Esophagus muscularis mucosa (tissue), 4 donors: ENCODE results near the gene UGT1A5. TPM values are rescaled to one million over a fixed set of nuclear protein-coding genes. Genes with fewer than 3 reads are reported as not detected.
A peak's percentile ranks its signal among the peaks of the same experiment; 100 is the strongest.

Source experiments
- DNase-seq: peaks from one replicate; pipeline ENCODE4 v3.0.0-alpha.2; 2017; ENCODE audit errors: extremely low spot score
- H3K27ac ChIP-seq, 4 donors: fragments of 200-600 bp; sonication (generic); replicated peaks in 1 of 4; 1 replicate in 3 of 4; 2 replicates in 1 of 4; pipeline ENCODE4 v1.5.1; 2016 to 2019; ENCODE audit warnings: mild to moderate bottlenecking in 1 of 4
- H3K27me3 ChIP-seq, 4 donors: fragments of 200-600 bp; sonication (generic); one replicate each; pipeline versions ENCODE4 v1.5.1 to v1.6.0; 2016 to 2019
- H3K36me3 ChIP-seq, 4 donors: fragments of 200-600 bp; sonication (generic); one replicate each; pipeline ENCODE4 v1.5.1; 2016 to 2019
- H3K4me1 ChIP-seq, 4 donors: fragments of 200-600 bp; sonication (generic); one replicate each; pipeline ENCODE4 v1.5.1; 2016 to 2019
- H3K4me3 ChIP-seq, 4 donors: fragments of 200-600 bp; sonication (generic); 1 replicate in 2 of 4; 2 replicates in 2 of 4; pipeline ENCODE4 v1.5.1; 2016 to 2019; ENCODE audit warnings: mild to moderate bottlenecking in 4 of 4, moderate library complexity in 1 of 4
- H3K9me3 ChIP-seq, 4 donors: fragments of 200-600 bp; sonication (generic); 1 replicate in 3 of 4; 2 replicates in 1 of 4; pipeline ENCODE4 v1.5.1; 2016 to 2019
- CTCF ChIP-seq, 3 experiments: fragments of 200-600 bp in 2 of 3; fragments of 450-650 bp in 1 of 3; sonication (generic) in 2 of 3; IDR thresholded peaks; one replicate each; pipeline ENCODE4 v1.5.1; 2017 to 2019; ENCODE audit warnings: antibody characterized with exemption in 3 of 3, mild to moderate bottlenecking in 2 of 3, moderate library complexity in 1 of 3
- EP300 ChIP-seq: sonication (generic); formaldehyde crosslinking; IDR thresholded peaks from one replicate; pipeline ENCODE4 v1.6.1; 2017; ENCODE audit warnings: antibody characterized with exemption
- POLR2A ChIP-seq: fragments of 450-650 bp; IDR thresholded peaks from one replicate; pipeline ENCODE4 v1.6.1; 2017; ENCODE audit warnings: antibody characterized with exemption, moderate library complexity, mild to moderate bottlenecking, low read depth
- POLR2AphosphoS5 ChIP-seq, 2 donors: sonication (generic); formaldehyde crosslinking; IDR thresholded peaks; one replicate each; pipeline ENCODE4 v1.6.1; 2017; ENCODE audit warnings: antibody characterized with exemption in 2 of 2
- WGBS: methylation state at CpG from one replicate; pipeline ENCODE4 v1.1.5; 2018; 5-methylcytosine and 5-hydroxymethylcytosine counted together
- intact Hi-C: fragments of 100-400 bp; cut with DNase I; formaldehyde crosslinking; loops from one replicate; pipeline ENCODE4 v1.15.1; 2023
- total RNA-seq, 4 donors: library from RNA; depleted of rRNA; stranded (reverse); fragments of >200 nt; gene quantifications; one replicate each; pipeline versions ENCODE4 v1.1.0 to v1.2.1, GENCODE V29; 2016

UGT1A5 gene
- total RNA-seq, 4 donors from 2014 or later = not detected

GRCh38 chr2:233791151-233791882 is 78.6 kb downstream of the UGT1A5 start:
- Histone ChIP-seq H3K27ac (no peak overlapping the region), H3K4me1 (no peaks in the 10 kb centered on the region), H3K36me3 (no peaks in the 10 kb centered on the region), H3K27me3 (no peaks in the 10 kb centered on the region), H3K9me3 (no peaks in the 10 kb centered on the region), H3K4me3 (no peak overlapping the region)
- no peak for TF ChIP-seq EP300
- TF ChIP-seq POLR2AphosphoS5 (IDR thresholded peaks at IDR 0.05) = no peak
- TF ChIP-seq CTCF (IDR thresholded peaks at IDR 0.05) = no peak
- no peak for TF ChIP-seq POLR2A
- peak; percentile 89 for DNase-seq
- intact Hi-C loops = no loop called here
- 89% methylated on average over 18 of the region's 18 CpGs for WGBS

GRCh38 chr2:233791883-233792329 is 79.2 kb downstream of the UGT1A5 start:
- Histone ChIP-seq H3K9me3 (no peaks in the 10 kb centered on the region), H3K36me3 (no peaks in the 10 kb centered on the region), H3K27ac (no peak overlapping the region), H3K4me1 (no peaks in the 10 kb centered on the region), H3K27me3 (no peaks in the 10 kb centered on the region), H3K4me3 (no peak overlapping the region)
- no peak for TF ChIP-seq POLR2AphosphoS5 (IDR thresholded peaks at IDR 0.05)
- TF ChIP-seq EP300 = no peak
- no peak for TF ChIP-seq CTCF (IDR thresholded peaks at IDR 0.05)
- no peak for TF ChIP-seq POLR2A
- no peak for DNase-seq
- intact Hi-C loops = no loop called here
- WGBS = 81% methylated on average over 9 of the region's 9 CpGs

- Histone ChIP-seq H3K27me3 (no peaks in the 10 kb centered on the region), H3K4me1 (no peaks in the 10 kb centered on the region), H3K9me3 (no peaks in the 10 kb centered on the region), H3K36me3 (no peaks in the 10 kb centered on the region), H3K27ac (no peak overlapping the region), H3K4me3 (no peak overlapping the region)
- TF ChIP-seq POLR2A (no peak), CTCF (IDR thresholded peaks at IDR 0.05) (no peak), POLR2AphosphoS5 (IDR thresholded peaks at IDR 0.05) (no peak), EP300 (no peak)
- DNase-seq = no peak
- 89% methylated on average over 7 of the region's 7 CpGs for WGBS
- intact Hi-C loops = no loop called here
These were observed 80.0 kb downstream of the UGT1A5 start for GRCh38 chr2:233792720-233793119.

- Histone ChIP-seq H3K36me3 (no peaks in the 10 kb centered on the region), H3K4me1 (no peaks in the 10 kb centered on the region), H3K27ac (no peak overlapping the region), H3K27me3 (no peaks in the 10 kb centered on the region), H3K9me3 (no peaks in the 10 kb centered on the region), H3K4me3 (no peak overlapping the region)
- DNase-seq = no peak
- intact Hi-C loops = no loop called here
- no peak for TF ChIP-seq CTCF (IDR thresholded peaks at IDR 0.05)
- TF ChIP-seq POLR2A = no peak
- no peak for TF ChIP-seq POLR2AphosphoS5 (IDR thresholded peaks at IDR 0.05)
- no peak for TF ChIP-seq EP300
- 87% methylated on average over 16 of the region's 18 CpGs for WGBS
These were observed 80.9 kb downstream of the UGT1A5 start for GRCh38 chr2:233793465-233794127.
